Activated T-cell treated with anti-CD3 and anti-CD28 coated beads, Interleukin-2, amount 50 U/mL, for 1 hour (primary cell): ENCODE results near the gene KIAA0586.
"Not testable (repeated sequence)": the region's sequence is repeated elsewhere in the genome, so short reads cannot be mapped to it uniquely, and the experiment has no call there.

Experiments
- DNase-seq: peaks from one replicate; pipeline ENCODE4 v3.0.0-alpha.2; 2020

Gene KIAA0586

DNA sequence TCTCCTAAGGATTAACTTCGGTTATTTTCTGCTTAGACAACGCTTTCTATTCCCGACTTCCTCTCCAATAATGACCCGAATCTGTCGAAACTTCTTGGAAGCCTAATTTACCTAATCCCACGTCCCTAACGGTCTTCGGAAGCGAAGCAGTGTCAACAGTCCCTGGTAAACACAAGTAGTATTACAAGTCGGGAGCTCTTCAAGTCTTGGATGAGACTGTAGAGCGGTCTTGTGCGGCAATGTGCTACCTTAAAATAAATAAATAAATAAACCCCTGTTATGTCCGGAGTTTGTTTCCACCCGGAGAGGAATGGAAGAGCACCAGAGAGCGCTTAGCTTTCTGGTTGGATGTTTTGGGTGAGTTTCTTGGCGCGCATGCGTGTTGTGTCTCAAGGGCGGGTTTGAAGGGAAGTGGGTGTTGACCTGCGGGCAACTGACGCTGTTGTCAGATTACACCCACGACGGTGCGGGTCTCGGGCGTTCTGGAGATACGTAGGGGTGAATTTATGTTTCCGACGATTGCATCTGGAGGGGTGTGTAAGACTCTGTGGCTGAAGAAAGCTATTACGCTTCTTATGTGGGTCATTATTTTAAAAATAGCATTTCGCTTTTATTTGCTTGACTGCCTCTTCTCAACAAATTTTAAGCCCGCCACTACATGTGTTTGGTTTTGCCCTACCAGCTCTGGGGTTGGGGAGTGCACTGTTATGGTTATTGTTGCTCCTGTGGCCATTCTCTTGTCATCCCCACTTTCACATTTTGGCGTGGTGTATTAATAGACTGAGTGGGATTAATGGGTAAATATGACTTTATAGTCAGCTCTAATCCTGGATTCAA is at the start of gene KIAA0586, which contains the start of gene TIMM9:
Gene KIAA0586, plus strand, starts transcription at position 439 of the 837 bp plus-strand sequence. CDS start 546 bp downstream, outside the sequence.
Gene TIMM9, minus strand, starts transcription at position 251 of the 837 bp plus-strand sequence. CDS start 15,586 bp downstream, outside the sequence.
- peak; percentile 91 for DNase-seq

- no peak for DNase-seq
These were observed 36.7 kb upstream of the KIAA0586 start for GRCh38 chr14:58390830-58391229.

- no peak for DNase-seq
These were observed 32.0 kb upstream of the KIAA0586 start for GRCh38 chr14:58395562-58395811.

DNA sequence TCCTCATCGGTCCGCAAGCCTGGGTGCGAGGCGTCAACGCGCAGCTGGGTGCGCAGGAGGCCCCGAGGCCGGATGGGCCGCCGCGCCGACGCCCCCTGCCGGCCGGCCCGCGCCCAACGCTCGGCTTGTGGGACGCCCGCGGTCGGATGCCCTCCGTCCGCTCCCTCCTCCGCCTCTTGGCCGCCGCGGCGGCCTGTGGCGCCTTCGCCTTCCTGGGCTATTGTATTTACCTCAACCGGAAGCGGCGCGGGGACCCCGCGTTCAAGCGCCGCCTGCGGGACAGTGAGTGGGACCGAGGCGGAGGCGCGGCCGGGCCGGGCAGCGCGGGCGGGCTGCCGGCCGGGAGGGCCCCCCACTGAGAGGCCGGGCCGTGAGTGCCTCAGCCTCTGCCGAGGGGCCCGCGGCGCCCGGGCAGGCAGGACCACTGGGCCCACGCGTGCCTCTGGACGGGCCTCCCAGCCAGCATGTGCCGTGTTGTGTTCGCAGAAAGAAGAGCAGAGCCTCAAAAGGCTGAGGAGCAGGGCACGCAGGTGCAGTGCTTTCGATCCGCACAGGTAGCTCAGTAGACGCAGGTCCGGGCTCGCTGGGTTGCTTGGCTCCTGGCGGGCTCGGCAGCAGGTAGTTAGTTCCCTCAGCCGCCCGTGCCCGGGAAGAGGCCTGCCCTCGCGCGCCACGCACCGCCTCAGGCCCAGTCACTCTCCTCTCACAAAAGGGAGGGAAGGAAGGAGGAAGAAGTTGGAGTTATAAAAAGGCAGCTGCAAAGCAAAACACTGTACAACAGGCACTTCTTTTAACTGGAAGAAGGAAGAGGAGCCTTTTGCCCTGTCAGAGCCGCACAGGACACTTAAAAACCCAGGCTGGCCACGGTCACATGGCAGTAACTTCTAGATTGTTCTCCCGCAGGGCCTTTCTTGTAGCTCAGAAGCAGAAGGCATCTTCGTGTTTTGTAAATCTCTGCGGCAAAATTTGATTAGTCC is 31.4 kb upstream of the KIAA0586 start, which contains the start of gene TOMM20L:
Gene TOMM20L, plus strand, starts transcription at position 119 of the 977 bp plus-strand sequence. Its CDS starts 28 bp downstream, at position 147.
- DNase-seq = peak; percentile 81

GRCh38 chr14:58397156-58397555 is 30.4 kb upstream of the KIAA0586 start:
- no peak for DNase-seq

- DNase-seq = no peak
These were observed 29.0 kb upstream of the KIAA0586 start for GRCh38 chr14:58398495-58398894.

GRCh38 chr14:58398895-58399294 is 28.6 kb upstream of the KIAA0586 start:
- DNase-seq = no peak

DNA sequence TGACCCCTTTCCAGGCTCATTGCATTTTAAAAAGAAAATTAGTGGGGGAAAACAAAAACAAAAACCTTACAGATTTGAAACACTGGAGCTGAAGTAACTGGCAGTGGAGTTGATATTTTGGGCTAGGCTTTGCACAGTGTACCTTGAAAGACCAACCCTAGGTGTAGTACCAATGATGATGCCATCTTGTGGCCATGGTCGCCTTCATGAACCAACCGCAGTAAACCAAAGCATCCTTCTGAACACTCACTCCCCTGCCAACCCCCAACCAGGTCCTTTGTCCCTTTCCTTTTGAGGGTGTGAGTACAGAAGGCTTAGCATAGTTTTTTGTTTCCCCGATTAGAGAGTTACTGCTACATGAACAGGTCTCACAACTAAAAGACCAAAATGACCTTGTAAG is 25.9 kb upstream of the KIAA0586 start:
- no peak for DNase-seq

- DNase-seq = no peak
These were observed 18.8 kb upstream of the KIAA0586 start for GRCh38 chr14:58408681-58409215.

DNA sequence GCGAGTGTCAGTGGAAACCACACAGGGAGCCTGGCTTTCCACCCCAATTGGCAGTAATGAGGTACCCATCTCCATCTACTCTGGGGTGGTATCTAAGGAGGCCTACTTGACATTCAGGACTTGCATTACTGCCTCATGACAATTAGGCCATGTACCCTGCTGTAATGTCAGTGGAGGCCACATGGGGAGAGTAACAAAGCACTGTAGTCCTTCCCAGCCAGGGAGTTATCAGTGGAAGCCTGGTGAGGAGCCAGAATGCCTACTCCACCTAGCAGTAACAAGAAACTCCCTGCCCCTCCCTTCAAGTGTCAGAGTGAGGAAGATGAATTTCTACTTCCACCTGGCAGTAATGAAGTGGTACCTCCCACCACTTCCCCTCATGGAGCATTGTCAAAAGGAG is 12.7 kb upstream of the KIAA0586 start:
- no peak for DNase-seq

- no peak for DNase-seq
These were observed 11.6 kb upstream of the KIAA0586 start for GRCh38 chr14:58415636-58416547.

DNA sequence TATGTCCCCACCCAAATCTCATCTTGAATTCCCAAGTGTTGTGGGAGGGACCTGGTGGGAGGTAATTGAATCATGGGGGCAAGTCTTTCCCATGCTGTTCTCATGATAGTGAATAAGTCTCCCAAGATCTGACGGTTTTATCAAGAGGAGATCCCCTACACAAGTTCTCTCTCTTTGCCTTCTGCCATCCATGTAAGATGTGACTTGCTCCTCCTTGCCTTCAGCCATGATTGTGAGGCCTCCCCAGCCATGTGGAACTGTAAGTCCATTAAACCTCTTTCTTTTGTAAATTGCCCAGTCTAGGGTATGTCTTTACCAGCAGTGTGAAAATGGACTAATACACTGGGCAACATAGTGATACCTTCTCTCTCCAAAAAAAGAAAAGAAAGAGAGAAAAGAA is 10.6 kb upstream of the KIAA0586 start:
- not testable (repeated sequence) for DNase-seq

- peak; percentile 64 for DNase-seq
These were observed 744 bp upstream of the KIAA0586 start for GRCh38 chr14:58426670-58427280.

DNA sequence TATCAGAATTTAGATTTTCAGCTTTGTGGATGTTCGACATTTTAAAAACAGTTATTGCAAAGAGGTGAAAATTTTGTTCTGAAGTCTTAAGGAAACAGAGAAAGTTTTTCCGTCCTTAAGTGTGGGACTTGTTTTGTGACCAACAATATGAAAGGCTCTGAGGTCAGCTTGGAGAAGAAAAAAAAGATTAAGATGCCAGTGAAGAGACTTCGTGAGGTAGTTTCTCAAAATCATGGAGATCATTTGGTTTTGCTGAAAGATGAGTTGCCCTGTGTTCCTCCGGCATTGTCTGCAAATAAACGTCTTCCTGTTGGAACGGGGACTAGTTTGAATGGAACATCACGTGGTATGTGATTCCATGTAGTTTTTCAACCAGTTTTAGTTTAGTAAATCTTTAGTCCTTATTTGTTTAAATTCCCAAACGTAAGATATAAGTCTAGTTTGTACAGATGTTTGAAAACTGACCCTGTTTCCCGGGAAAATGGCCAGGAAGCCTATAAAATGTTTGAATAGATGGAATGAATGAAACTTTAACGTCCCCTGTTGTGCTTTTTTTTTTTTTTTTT is 682 bp downstream of the KIAA0586 start:
- DNase-seq = no peak

GRCh38 chr14:58430156-58430555 is 2.6 kb downstream of the KIAA0586 start:
- no peak for DNase-seq

GRCh38 chr14:58439476-58439875 is 12.0 kb downstream of the KIAA0586 start:
- DNase-seq = no peak

- no peak for DNase-seq
These were observed 17.1 kb downstream of the KIAA0586 start for GRCh38 chr14:58444627-58445026.

- DNase-seq = no peak
These were observed 28.2 kb downstream of the KIAA0586 start for GRCh38 chr14:58455593-58456265.

GRCh38 chr14:58460772-58461171 is 33.3 kb downstream of the KIAA0586 start:
- no peak for DNase-seq

DNA sequence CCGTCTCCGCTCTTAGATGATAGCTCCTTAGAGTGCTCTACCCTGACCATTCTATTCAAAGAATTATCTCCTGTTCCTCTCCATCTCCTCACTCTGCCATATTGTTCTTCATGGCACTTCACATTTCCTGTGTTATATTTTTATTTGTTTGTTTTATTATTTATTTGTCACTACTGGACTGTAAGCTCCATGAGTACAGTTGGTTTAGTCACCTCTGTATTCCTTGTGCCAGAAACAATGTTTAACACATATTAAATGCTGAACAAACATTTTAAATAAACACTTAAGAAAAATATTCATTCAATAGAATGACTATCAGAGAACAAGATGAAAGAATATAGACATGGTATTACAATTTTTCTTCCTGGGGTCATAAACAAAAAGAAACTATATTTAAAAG is 35.6 kb downstream of the KIAA0586 start:
- no peak for DNase-seq

- no peak for DNase-seq
These were observed 37.1 kb downstream of the KIAA0586 start for GRCh38 chr14:58464652-58465051.
